ENCODE data around the gene PAK4. TPM values are rescaled to one million over a fixed set of nuclear protein-coding genes. Genes with fewer than 3 reads are reported as not detected.
"Not testable (repeated sequence)": the region's sequence is repeated elsewhere in the genome, so short reads cannot be mapped to it uniquely, and the experiment has no call there.

PAK4 gene
- total and polyA plus RNA-seq, 2 donors from 2014 or later: 52.5 to 55.6 TPM

DNA sequence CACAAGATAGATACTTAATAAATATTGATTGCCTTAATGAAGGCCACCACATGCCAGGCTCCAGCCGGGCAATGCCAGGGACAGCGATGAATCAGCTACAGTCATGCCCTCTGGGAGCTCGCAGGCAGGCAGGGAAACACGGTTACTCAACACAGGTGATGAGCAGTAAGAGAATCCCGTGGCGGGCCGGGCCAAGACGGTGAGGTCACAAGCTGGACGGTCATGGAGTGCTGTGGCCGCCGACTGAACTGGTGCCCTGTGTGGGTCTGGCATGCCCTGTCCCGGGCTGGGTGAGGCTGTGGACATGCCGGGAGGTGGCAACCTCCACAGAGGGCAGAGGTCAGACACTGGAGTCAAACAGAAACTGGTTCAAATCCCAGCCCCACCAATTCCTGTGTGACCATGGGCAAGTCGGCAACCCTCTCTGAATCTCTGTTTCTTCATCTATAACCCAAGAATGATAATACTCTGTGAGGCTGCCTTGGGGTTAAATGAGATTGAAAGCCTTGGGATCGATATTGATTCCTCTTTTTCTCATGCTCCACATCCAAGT, 13.2 kb upstream of the PAK4 start:
- intact Hi-C loops (cut with DNase I): no loop called here
- Histone ChIP-seq H3K4me3 (ENCODE audit: low read length in 3 of 3) (no peak overlapping the region), H3K27me3 (ENCODE audit: control insufficient read depth, insufficient read depth, low read length) (no peaks in the 10 kb centered on the region), H3K36me3 (ENCODE audit: control insufficient read depth in 2 of 3, insufficient read depth in 3 of 3, low read length in 3 of 3) (no peaks in the 10 kb centered on the region), H3K9me3 (ENCODE audit: control insufficient read depth in 2 of 3, insufficient read depth in 1 of 3, low read length in 3 of 3) (no peaks in the 10 kb centered on the region), H3K4me1 (ENCODE audit: control insufficient read depth in 2 of 3, insufficient read depth in 2 of 3, low read depth in 1 of 3, low read length in 3 of 3) (peaks cover 0 to 4% (median 0%) of the 10 kb centered on the region in 3 donors), H3K9ac (ENCODE audit: low read length in 3 of 3) (no peak overlapping the region), H3K27ac (ENCODE audit: low read depth in 2 of 2, low read length in 2 of 2) (no peak overlapping the region)
- DNase-seq (peak in 1 of 5 donors; percentile 83), FAIRE-seq (no peak)
- TF ChIP-seq, protein P1, sequence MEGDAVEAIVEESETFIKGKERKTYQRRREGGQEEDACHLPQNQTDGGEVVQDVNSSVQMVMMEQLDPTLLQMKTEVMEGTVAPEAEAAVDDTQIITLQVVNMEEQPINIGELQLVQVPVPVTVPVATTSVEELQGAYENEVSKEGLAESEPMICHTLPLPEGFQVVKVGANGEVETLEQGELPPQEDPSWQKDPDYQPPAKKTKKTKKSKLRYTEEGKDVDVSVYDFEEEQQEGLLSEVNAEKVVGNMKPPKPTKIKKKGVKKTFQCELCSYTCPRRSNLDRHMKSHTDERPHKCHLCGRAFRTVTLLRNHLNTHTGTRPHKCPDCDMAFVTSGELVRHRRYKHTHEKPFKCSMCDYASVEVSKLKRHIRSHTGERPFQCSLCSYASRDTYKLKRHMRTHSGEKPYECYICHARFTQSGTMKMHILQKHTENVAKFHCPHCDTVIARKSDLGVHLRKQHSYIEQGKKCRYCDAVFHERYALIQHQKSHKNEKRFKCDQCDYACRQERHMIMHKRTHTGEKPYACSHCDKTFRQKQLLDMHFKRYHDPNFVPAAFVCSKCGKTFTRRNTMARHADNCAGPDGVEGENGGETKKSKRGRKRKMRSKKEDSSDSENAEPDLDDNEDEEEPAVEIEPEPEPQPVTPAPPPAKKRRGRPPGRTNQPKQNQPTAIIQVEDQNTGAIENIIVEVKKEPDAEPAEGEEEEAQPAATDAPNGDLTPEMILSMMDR (IDR thresholded peaks at IDR 0.05; ENCODE audit: borderline replicate concordance, extremely low read depth, insufficient read depth): no peak

GRCh38 chr19:39113199-39113598, 12.4 kb upstream of the PAK4 start:
- TF ChIP-seq, protein P1 (IDR thresholded peaks at IDR 0.05; ENCODE audit: borderline replicate concordance, extremely low read depth, insufficient read depth): no peak
- intact Hi-C loops (cut with DNase I): no loop called here
- no peak for FAIRE-seq

DNA sequence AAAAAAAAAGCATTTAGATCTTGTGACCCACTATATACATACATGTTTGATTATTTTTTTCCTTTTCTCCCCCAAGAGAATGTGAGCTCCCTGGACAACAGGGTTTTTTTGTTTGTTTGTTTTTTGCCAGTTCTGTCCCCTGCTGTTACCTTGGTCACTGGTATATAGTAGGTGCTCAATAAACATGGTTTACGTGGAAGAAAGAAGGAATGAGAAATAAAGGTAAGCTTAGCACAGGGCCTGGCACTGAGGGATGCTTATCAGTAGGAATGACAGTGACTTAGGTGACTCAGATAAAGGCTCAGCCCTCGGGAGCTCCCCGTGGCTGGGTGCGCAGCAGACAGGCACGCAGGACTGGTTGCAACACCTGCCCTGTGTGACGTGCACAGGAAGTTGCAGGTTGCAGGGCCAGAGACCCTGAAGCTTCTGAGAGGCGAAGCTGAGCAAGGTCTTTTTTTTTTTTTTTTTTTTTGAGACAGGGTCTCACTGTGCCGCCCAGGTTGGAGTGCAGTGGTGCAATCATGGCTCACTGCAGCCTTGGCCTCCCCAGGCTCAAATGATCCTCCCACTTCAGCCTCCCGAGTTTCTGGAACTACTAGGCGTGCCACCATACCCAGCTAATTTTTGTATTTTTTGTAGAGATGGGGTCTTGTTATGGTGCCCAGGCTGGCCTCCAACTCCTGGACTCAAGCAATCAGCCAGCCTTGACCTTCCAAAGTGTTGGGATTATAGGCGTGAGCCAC, 10.3 kb upstream of the PAK4 start:
- Histone ChIP-seq H3K9me3 (ENCODE audit: control insufficient read depth in 2 of 3, insufficient read depth in 1 of 3, low read length in 3 of 3) (no peaks in the 10 kb centered on the region), H3K27ac (ENCODE audit: low read depth in 2 of 2, low read length in 2 of 2) (no peak overlapping the region), H3K4me1 (ENCODE audit: control insufficient read depth in 2 of 3, insufficient read depth in 2 of 3, low read depth in 1 of 3, low read length in 3 of 3) (peaks cover 0 to 4% (median 0%) of the 10 kb centered on the region in 3 donors), H3K9ac (ENCODE audit: low read length in 3 of 3) (no peak overlapping the region), H3K27me3 (ENCODE audit: control insufficient read depth, insufficient read depth, low read length) (no peaks in the 10 kb centered on the region), H3K36me3 (ENCODE audit: control insufficient read depth in 2 of 3, insufficient read depth in 3 of 3, low read length in 3 of 3) (no peaks in the 10 kb centered on the region), H3K4me3 (ENCODE audit: low read length in 3 of 3) (no peak overlapping the region)
- FAIRE-seq (no peak), DNase-seq (peak in 1 of 5 donors; percentile 16)
- TF ChIP-seq, protein P1 (IDR thresholded peaks at IDR 0.05; ENCODE audit: borderline replicate concordance, extremely low read depth, insufficient read depth): no peak
- intact Hi-C loops (cut with DNase I): no loop called here

More at GRCh38 chr19:39113199-39113598, 12.4 kb upstream of the PAK4 start:
- Histone ChIP-seq H3K27me3 (ENCODE audit: control insufficient read depth, insufficient read depth, low read length) (no peaks in the 10 kb centered on the region), H3K36me3 (ENCODE audit: control insufficient read depth in 2 of 3, insufficient read depth in 3 of 3, low read length in 3 of 3) (no peaks in the 10 kb centered on the region), H3K9me3 (ENCODE audit: control insufficient read depth in 2 of 3, insufficient read depth in 1 of 3, low read length in 3 of 3) (no peaks in the 10 kb centered on the region), H3K4me3 (ENCODE audit: low read length in 3 of 3) (no peak overlapping the region), H3K4me1 (ENCODE audit: control insufficient read depth in 2 of 3, insufficient read depth in 2 of 3, low read depth in 1 of 3, low read length in 3 of 3) (peaks cover 0 to 4% (median 0%) of the 10 kb centered on the region in 3 donors), H3K9ac (ENCODE audit: low read length in 3 of 3) (no peak overlapping the region), H3K27ac (ENCODE audit: low read depth in 2 of 2, low read length in 2 of 2) (no peak overlapping the region)
- no peak for DNase-seq

DNA sequence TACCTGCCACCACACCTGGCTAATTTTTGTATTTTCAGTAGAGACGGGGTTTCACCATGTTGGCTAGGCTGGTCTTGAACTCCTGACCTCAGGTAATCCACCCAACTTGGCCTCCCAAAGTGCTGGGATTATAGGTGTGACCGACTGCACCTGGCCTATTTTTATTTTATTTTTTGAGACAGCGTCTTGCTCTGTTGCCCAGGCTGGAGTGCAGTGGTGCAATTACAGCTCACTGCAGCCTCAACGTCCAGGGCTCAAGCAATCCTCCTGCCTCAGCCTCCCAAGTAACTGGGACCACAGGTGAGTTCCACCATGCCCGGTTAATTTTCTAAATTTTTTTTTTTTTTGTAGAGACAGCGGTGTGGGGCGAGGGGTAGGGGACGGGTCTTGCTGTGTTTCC, 8.6 kb upstream of the PAK4 start:
- DNase-seq; intact Hi-C loops (cut with DNase I); H3K27me3 ChIP-seq (ENCODE audit: control insufficient read depth, insufficient read depth, low read length): not testable (repeated sequence)

More for the DNA sequence above, 8.6 kb upstream of the PAK4 start:
- not testable (repeated sequence) for H3K9me3 ChIP-seq (ENCODE audit: control insufficient read depth in 2 of 3, insufficient read depth in 1 of 3, low read length in 3 of 3); H3K9ac ChIP-seq (ENCODE audit: low read length in 3 of 3); H3K27ac ChIP-seq (ENCODE audit: low read depth in 2 of 2, low read length in 2 of 2); H3K36me3 ChIP-seq (ENCODE audit: control insufficient read depth in 2 of 3, insufficient read depth in 3 of 3, low read length in 3 of 3); H3K4me1 ChIP-seq (ENCODE audit: control insufficient read depth in 2 of 3, insufficient read depth in 2 of 3, low read depth in 1 of 3, low read length in 3 of 3); H3K4me3 ChIP-seq (ENCODE audit: low read length in 3 of 3); FAIRE-seq
